A673 (cell line): ENCODE data around the gene PKD2.
"Not testable (repeated sequence)": the region's sequence is repeated elsewhere in the genome, so short reads cannot be mapped to it uniquely, and the experiment has no call there.

ENCODE experiments used
- EZH2 ChIP-seq: fragments of 200-600 bp; sonication (generic); IDR thresholded peaks from 2 replicates; pipeline ENCODE4 v1.6.1; 2017; ENCODE audit warnings: borderline replicate concordance, low read depth, mild to moderate bottlenecking, mixed read lengths, antibody characterized with exemption, low read length; ENCODE audit not compliant: poor library complexity, severe bottlenecking
- TF ChIP-seq, protein P1 (sequence below): fragments of 300-800, 200-600 bp; sonication (generic); conservative IDR thresholded peaks from 2 replicates; pipeline ENCODE4 v1.5.1; 2017; ENCODE audit warnings: low read depth, mild to moderate bottlenecking, antibody characterized with exemption, low read length, moderate library complexity, mixed read lengths

DNA sequence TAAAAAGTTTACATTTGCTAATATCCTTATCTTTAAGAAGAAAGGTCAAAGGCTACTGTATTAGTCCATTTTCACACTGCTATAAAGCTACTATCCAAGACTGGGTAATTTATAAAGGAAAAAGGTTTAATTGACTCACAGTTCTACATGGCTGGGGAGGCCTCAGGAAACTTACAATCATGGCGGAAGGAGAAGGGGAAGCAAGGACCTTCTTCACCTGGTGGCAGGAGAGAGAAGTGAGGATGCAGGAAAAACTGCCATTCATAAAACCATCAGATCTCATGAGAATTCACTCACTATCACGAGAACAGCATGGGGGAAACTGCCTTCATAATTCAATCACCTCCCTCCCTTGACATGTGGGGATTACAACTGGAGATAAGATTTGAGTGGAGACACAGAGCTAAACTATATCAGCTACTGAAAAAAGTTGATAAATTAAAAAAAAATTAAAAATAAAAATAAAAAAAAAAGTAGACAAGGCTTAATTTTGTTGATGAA, 8.2 kb upstream of the PKD2 start:
- TF ChIP-seq, protein P1, sequence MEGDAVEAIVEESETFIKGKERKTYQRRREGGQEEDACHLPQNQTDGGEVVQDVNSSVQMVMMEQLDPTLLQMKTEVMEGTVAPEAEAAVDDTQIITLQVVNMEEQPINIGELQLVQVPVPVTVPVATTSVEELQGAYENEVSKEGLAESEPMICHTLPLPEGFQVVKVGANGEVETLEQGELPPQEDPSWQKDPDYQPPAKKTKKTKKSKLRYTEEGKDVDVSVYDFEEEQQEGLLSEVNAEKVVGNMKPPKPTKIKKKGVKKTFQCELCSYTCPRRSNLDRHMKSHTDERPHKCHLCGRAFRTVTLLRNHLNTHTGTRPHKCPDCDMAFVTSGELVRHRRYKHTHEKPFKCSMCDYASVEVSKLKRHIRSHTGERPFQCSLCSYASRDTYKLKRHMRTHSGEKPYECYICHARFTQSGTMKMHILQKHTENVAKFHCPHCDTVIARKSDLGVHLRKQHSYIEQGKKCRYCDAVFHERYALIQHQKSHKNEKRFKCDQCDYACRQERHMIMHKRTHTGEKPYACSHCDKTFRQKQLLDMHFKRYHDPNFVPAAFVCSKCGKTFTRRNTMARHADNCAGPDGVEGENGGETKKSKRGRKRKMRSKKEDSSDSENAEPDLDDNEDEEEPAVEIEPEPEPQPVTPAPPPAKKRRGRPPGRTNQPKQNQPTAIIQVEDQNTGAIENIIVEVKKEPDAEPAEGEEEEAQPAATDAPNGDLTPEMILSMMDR = not testable (repeated sequence)
- TF ChIP-seq EZH2 = not testable (repeated sequence)
